GM19467 (cell line): ENCODE results near the gene CIPC.
A peak's percentile ranks its signal among the peaks of the same experiment; 100 is the strongest.

Source experiments
- ATAC-seq: cut with Tn5 transposase; IDR thresholded peaks from one replicate; pipeline ENCODE4 v1.9.1; 2021; ENCODE audit warnings: mild to moderate bottlenecking, moderate library complexity; ENCODE audit not compliant: unreplicated experiment

The CIPC gene

GRCh38 chr14:77069551-77069950, 28.5 kb upstream of the CIPC start:
- ATAC-seq, result no peak

DNA sequence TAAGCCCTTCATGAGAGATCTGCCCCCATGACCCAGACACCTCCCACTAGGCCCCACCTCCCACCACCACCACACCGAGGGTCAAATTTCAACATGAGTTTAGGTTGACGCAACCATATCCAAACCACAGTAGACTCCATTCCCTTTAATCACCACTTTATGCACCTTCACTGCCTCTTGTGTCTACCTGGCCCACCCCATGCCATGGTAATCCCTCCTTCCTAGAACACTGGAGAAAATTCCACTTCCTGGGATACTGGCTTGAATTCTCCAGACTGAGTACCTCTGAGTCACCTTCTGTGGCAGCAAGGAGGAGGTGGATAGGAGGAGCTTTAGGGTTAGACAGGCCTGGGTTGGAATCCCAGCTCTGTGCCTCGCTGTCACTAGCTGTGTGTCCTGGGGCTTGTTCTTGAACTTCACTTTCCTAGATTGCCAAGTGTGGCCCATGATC, 26.1 kb upstream of the CIPC start:
- ATAC-seq, result no peak

GRCh38 chr14:77074969-77075368, 23.1 kb upstream of the CIPC start:
- no peak for ATAC-seq

- no peak for ATAC-seq
These were observed 21.9 kb upstream of the CIPC start for GRCh38 chr14:77076113-77076631.

DNA sequence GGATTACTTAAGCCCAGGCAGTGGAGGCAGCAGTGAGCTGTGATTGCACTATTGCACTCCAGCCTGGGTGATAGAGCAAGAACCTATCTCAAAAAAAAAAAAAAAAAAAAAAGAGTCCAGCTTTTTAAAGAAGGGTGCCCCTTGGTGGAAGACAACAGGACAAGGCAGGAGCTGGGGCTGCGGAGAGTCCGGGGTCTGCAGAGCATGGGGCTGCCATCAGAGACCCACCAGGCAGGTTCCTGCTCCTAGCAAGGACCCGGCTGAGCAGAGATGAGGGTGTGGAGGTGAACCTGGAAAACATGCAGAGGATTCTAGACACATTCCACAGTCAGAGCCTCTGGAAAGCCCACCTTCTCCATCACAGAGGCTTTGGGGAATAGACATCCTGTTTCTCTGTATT, 21.0 kb upstream of the CIPC start:
- no peak for ATAC-seq

GRCh38 chr14:77082356-77082755, 15.7 kb upstream of the CIPC start:
- no peak for ATAC-seq

DNA sequence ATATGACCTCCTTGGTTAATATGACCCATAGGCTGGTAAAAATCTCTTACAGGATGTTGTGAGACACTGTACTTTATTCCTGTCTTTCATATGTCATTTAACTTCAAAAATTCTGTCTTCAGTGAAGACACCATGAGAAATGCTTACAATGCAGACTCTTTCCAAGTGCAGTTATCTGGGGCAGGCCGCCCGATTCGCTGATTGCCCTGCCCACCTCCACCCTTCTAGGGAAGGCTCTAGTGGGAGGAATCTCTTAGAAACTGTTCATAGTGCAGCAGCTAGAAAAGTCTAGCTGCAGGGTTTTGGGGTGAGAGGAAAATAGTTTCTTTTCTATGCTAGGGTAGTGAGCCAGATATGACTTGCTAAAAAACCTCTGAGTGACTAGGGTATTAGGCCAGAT, 15.0 kb upstream of the CIPC start:
- ATAC-seq, result no peak

DNA sequence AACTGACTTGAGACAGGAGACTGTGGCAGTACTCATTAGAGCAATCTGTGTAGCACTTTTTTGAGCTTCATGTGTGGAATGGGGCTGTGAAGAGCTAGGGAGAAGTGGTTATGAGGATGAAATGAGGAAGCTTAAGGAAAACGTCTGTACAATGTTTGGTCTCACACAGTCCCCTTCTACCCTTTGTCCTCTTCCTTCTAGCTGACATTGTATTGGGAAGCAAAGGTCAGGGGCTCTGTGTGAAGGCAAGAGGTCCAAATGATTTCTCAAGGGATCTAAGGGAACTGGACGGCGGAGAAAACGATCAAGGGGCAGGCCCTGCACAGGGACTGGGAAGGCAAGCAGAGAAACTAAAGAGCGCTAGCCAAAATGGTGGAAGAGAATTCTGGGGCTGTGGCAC, 13.1 kb upstream of the CIPC start:
- ATAC-seq, result no peak

DNA sequence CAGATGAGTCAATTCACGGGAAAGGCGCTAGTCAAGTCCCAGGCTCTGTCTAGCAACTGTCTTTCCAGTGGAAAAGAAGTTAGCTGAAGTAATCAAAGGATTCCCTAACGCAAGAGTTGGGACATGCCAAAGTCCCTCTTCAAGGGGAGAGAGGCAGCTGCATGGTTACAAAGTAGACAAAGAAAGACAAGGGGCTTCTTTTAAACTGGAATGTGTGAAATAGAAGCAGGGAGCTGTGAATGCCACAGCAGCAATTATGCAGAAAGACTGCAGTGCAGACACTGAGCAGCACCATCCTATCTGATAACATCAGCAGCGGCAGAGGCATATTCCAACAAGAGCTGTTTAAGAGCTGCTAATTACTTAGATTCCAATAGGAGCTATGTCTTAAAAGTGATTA, 12.5 kb upstream of the CIPC start:
- no peak for ATAC-seq

DNA sequence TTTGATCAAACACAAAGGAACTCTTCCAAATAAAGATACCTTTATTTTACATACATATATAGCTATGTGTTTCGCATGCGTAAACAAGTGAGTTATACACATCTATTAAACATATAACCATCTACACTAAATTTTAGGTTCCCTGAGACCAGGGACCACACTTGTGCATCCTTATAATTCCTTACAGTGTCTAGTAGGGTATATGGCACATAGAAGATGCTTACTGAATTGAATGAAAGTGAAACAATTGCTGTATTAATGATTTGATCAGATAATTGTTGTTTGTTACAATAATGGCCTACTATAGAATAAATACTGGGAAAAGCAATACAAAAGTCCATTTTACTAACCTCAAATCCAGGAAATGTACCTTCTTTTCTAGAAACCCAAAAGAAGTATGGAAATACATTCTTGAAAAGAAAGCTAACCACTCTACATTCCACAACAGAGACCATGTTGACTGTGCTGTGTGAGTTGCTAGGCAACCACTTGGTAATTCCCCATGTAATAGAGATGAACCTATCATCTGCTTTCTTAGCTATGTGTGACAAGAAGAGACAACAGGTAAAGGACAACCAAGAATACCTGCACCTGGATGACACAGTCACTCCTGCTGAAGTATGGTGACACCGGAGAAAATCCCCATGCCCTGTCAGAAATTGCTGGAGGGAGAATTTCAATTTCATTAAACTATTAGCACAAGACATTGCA, 11.9 kb upstream of the CIPC start:
- no peak for ATAC-seq

DNA sequence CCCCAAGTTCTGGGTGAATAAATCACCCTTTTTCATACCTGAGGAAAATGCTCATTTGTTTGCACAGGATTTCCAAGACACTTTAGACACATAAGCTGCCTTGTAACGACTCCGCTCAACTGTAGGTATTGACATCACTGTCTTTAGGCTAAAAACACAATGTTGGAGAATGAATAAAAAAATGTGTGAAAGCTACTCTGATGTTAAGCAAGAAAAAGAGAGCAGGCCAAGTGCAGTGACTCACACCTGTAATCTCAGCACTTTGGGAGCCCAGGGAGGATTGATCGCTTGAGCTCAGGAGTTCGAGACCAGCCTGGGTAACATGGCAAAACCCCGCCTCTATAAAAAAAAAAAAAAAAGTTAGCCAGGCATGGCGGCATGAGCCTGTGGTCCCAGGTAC, 11.1 kb upstream of the CIPC start:
- ATAC-seq, result no peak

- no peak for ATAC-seq
These were observed 10.4 kb upstream of the CIPC start for GRCh38 chr14:77087631-77088030.

DNA sequence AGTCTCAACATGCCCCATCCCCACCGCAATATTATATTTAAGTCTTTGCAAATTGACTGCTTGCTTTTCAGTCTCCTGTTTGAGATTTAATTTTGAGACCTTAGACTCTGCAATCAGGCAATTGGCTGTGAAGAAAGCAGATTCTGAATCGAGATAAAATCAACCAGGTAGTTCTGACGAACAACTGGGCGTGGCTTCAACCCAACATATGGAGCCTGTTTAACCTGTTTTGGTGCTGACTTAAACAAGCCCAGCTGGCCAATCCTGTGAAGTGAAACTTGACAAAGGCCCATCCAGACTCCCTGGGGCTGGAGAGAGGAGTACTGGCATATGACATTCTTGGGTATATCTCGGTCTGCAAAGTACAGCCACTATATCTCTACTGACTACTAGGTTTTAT, 9.8 kb upstream of the CIPC start:
- no peak for ATAC-seq

- no peak for ATAC-seq
These were observed 9.4 kb upstream of the CIPC start for GRCh38 chr14:77088645-77089044.

GRCh38 chr14:77091518-77091917, 6.5 kb upstream of the CIPC start:
- no peak for ATAC-seq

DNA sequence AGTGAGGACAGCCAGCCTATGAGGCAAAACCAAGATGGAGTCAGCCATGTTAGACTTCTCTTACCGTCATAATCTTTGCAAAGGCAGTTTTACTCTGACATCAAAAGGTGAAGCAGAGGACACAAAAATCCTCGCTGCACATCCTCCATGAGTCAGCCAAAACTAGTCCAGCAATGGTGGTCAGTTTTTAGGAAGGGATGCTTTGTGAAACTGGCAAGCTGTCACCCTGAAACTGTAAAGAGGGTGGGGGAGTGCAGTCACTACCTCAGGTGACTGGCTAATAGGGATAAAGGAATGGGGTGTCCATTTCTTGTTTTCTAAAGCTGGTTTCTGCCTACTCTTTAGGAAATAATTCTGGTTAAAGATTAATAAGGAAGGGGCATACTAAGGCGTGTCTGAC, 5.4 kb upstream of the CIPC start:
- ATAC-seq, result no peak

DNA sequence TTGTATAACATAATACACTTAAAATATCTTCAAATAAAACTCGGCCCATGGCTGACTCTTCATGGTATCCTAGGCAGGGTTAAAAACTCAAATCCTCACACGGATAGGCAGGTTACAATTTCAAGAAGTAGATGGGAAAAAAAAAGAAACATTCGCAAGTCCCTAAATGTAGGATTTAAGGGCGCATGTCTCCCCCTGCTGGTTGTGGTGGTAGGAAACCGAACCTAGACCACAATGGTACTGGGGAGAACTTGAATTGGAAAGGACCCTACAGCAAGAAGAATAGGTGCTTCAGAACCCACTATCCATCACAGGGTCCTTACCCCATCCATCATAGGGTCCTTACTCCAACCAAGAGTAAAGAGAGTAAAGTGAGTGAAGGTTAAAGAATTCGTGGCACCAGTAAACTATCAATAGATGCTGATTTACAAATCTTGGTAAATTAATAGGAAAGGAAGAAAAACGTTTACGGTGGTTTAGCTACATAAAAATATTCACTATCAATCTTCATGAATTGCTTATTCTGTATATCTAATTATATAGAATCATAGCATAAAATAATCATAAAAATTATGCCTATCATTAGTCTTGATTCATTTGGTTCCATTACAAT, 3.3 kb upstream of the CIPC start:
- ATAC-seq, result no peak

DNA sequence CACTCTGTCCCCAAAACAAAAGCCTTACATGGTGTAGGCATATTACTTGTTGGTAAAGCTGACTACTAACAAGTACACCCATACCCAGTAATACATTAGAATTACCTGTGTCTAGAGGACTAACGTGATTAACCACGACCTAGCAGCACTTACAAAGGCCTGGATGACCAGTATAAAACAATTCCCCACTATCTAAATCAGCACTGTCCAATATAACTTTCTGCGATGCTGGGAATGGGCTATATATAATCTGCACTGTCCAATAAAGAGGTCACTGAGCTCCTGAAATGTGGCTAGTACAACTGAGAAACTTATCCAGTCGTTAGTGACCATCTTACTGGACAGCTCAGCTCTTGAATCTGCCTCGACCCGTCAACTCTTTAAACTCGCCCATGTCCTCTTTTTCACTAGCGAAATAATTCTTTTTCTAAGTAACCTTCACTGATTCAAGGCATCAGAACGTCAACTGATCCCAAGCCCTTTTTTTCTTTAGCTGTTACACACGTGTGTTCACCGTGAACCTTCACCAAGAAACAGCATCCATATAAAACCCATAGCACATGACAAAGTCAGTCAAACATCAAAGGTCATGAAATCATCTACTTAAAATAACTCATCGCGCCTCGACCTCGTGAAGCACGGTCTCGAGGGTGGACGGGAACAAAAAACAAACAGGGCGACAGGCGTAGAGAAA, 905 bp upstream of the CIPC start:
- peak; percentile 3 for ATAC-seq

DNA sequence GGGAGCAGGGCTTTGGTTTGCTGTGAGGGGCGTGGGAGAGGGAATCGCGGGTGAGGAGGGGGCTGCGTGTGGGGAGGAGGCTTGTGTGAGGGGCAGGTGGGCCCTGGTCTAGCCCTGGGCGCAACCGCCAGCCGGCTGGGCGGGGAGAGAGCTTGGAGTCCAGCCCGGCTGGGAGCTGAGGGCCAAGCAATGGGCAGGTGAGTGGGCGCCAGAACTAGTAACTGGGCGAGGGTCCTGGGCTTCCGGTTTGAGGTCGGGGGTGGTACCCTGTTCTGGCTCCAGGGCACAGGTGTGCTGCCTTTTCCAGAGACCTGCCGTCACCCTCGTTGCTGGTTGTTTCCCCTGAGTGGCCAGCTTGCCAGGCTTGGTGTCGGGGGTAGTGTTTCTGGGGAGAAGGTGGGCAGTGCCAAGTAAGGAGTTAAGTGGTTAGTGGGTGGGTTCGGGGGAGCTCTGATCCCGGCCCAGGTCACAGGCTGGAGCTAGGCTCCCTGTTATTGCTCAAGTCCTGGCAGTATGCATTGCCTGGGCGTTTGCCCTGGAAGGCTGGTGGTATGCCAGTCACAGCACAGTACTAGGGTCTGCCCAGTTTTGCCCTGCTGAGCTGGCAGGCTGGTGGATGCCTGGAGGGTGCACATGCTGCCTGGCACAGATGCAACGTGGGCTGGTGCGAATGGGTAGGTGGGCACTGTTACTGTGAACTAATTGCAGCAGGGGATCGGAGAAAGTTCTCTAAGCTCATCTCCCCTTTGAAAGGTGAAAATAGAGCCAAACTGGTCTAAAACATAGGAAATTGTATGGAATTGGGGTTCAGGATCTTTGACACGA, 683 bp downstream of the CIPC start:
- no peak for ATAC-seq

DNA sequence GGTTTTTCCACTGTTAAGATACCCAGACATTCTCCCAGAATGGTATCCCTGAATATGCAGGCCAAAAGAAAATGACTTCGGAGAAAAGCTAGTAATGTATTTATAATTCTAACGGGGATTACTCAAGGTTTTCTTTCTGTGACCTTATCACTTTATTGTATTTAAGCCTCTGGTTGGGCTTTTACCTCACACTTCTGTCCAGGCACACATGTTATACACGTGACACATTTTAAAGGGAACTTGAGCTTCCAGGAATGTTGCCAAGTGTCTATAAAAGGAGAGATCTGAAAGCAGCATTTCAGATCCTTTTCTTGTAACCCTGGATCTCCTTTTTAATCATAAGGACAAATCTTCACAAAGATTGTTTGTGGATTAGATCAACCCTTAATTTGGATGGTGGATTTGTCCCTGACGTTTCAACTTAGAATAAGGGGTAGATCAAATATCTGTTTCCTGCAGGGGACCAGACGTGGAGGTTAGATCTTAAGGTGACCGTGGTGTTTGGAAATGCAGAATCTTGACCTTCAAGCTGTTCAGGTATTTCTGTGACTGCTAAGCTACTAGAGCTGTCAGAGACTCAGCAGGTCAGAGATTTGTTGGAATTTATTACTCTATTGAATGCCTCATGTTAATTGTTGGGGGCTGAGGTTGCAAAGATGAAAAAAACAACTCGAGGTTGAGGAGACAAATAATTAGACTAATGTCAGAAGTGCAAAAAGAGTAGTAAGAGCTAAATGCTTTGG, 1.5 kb downstream of the CIPC start:
- no peak for ATAC-seq
